CD4-positive, alpha-beta T cell treated with Interleukin-4 for 4 hours (primary cell): Measurements from ENCODE around the gene SLC6A9.

Experiments
- DNase-seq: peaks from one replicate; pipeline ENCODE4 v3.0.0-alpha.2; 2020

SLC6A9 gene

GRCh38 chr1:43998000-43998378, 33.3 kb downstream of the SLC6A9 start:
- no peak for DNase-seq

- no peak for DNase-seq
Observed at GRCh38 chr1:43997295-43997999, 33.8 kb downstream of the SLC6A9 start.

GRCh38 chr1:43996733-43997115, 34.5 kb downstream of the SLC6A9 start:
- no peak for DNase-seq

- DNase-seq, result no peak
Observed at GRCh38 chr1:43995984-43996732, 35.1 kb downstream of the SLC6A9 start.

GRCh38 chr1:43994794-43995790, 36.2 kb downstream of the SLC6A9 start:
- no peak for DNase-seq

- DNase-seq, result no peak
Observed at GRCh38 chr1:43994071-43994470, 37.2 kb downstream of the SLC6A9 start.

GRCh38 chr1:43993206-43993914, 37.9 kb downstream of the SLC6A9 start:
- no peak for DNase-seq

- no peak for DNase-seq
Observed at GRCh38 chr1:43992232-43992995, 38.8 kb downstream of the SLC6A9 start.

GRCh38 chr1:43991476-43992231, 39.6 kb downstream of the SLC6A9 start, which contains the start of gene CCDC24:
CCDC24 (plus strand) TSS chr1:43991599; CDS start chr1:43991879, 280 bp downstream.
- DNase-seq, result peak; percentile 69

- DNase-seq, result no peak
Observed at GRCh38 chr1:43991200-43991475, 40.1 kb downstream of the SLC6A9 start.

- no peak for DNase-seq
Observed at GRCh38 chr1:43990271-43991199, 40.7 kb downstream of the SLC6A9 start.

GRCh38 chr1:43987159-43987902, 43.9 kb downstream of the SLC6A9 start:
- DNase-seq, result no peak

- DNase-seq, result no peak
Observed at GRCh38 chr1:43986712-43987111, 44.5 kb downstream of the SLC6A9 start.

GRCh38 chr1:43985984-43986595, 45.2 kb downstream of the SLC6A9 start:
- DNase-seq, result no peak

GRCh38 chr1:43984855-43985254, 46.4 kb downstream of the SLC6A9 start:
- no peak for DNase-seq

GRCh38 chr1:43983253-43983899, 47.9 kb downstream of the SLC6A9 start:
- no peak for DNase-seq

GRCh38 chr1:43982808-43983207, 48.5 kb downstream of the SLC6A9 start:
- no peak for DNase-seq

GRCh38 chr1:43982241-43982640, 49.0 kb downstream of the SLC6A9 start:
- no peak for DNase-seq
